ENCODE results near the gene SUGCT.

SUGCT gene

DNA sequence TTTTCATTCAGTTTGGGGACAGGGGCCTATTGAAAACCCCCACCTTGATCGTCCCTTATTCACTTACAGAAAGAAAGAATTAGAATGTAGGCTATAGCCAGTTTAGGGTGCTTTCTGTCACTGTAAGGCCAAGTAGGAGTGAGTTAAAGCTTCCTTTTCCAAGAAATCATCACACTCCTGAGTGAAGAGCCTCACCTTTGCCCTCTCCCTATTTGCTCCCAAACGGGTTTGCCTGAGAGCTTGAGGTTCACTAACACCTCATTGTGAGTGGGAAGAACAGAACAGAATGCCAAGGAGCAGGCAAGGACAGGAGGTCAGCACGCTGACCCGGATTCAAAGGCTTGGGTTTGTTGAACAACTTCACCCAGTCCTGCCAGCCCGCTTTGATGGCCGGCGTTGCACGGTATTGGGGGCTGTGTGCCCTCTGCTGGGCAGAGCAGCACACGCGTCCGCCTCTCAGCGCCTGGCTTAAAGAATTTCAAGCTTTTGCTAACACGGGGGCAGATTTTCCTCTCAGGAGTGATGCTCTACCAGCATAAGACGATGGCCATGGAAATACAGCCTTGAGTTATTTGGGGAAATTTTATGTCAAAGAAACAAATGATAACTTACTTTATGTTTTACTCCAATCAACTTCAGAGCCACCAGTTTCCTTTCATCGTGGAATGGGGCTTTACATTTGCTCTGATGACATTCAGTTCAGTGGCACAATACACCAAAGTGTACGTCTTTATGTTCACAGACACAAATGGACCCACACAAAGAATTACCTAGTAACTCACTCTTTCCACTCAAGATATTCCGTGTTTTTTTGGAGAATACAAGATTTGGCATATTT, 470.0 kb downstream of the SUGCT start:
- in situ Hi-C loops (cut with HindIII; ENCODE audit: low sequenced_read_pairs), result no loop called here
- peak; percentile 27 for DNase-seq (ENCODE audit: low read depth)
- TF ChIP-seq, protein P1, sequence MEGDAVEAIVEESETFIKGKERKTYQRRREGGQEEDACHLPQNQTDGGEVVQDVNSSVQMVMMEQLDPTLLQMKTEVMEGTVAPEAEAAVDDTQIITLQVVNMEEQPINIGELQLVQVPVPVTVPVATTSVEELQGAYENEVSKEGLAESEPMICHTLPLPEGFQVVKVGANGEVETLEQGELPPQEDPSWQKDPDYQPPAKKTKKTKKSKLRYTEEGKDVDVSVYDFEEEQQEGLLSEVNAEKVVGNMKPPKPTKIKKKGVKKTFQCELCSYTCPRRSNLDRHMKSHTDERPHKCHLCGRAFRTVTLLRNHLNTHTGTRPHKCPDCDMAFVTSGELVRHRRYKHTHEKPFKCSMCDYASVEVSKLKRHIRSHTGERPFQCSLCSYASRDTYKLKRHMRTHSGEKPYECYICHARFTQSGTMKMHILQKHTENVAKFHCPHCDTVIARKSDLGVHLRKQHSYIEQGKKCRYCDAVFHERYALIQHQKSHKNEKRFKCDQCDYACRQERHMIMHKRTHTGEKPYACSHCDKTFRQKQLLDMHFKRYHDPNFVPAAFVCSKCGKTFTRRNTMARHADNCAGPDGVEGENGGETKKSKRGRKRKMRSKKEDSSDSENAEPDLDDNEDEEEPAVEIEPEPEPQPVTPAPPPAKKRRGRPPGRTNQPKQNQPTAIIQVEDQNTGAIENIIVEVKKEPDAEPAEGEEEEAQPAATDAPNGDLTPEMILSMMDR (IDR thresholded peaks at IDR 0.05; ENCODE audit: low read depth, low read length, missing control alignments), result peak; percentile 91
- no peak overlapping the region for H3K4me3 ChIP-seq (ENCODE audit: low read depth, low read length)

DNA sequence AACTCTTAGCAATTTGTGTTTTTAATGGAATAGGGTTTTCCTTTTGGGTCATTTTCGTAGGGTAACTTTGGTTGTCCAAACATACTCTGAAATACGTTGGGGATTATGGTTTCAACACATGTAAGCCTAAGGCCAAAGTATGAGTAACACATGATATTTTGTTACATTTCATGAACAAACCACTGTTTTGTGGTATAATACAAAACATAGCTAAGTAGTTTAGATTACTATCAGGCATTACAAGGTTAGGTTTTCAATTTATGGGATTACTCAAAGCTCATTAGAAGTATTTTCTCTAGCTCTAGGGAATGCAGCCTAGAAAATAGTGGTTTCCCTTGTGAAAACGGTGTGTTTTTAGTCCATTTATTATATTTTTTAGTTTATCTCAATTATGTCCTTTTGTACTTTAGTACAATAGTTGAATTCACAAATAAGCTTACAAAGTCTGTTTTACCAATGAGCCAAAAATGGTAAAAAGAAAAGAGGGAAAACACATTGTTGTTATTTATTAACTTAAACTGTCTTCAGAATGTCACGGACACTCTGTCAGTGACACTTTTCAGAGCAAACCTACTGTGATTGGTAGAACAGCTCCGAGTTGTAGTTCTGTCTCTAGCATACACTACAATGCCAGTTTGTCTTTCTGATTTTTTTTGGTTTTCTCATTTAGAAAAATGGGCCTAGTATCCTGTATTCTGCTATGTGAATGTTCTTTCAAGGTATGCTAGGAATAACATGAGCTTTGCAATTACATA, 473.7 kb downstream of the SUGCT start:
- TF ChIP-seq, protein P1 (IDR thresholded peaks at IDR 0.05; ENCODE audit: low read depth, low read length, missing control alignments), result no peak
- H3K4me3 ChIP-seq (ENCODE audit: low read depth, low read length), result no peak overlapping the region
- in situ Hi-C loops (cut with HindIII; ENCODE audit: low sequenced_read_pairs), result no loop called here
- no peak for DNase-seq (ENCODE audit: low read depth)

DNA sequence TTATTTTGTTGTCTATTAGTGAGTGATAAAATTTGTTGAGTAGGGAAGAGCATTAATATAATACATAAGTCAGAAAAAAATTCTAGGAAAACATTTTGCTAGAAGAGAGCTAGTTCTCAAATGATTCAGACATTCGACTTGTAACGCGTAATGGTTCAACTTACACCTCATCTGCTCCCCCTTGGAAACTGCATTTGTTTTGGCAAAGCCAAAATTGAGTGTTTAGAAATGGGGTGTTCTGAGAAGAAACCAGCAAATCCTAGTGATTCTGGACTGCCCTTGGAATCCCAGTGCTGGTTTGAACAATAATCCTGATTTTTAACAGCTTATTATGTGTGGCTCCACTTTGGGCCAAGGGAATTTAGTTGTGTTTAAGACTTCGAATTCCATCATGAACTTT, 475.7 kb downstream of the SUGCT start:
- DNase-seq (ENCODE audit: low read depth), result no peak
- in situ Hi-C loops (cut with HindIII; ENCODE audit: low sequenced_read_pairs), result no loop called here
- H3K4me3 ChIP-seq (ENCODE audit: low read depth, low read length), result no peak overlapping the region
- TF ChIP-seq, protein P1 (IDR thresholded peaks at IDR 0.05; ENCODE audit: low read depth, low read length, missing control alignments), result no peak

DNA sequence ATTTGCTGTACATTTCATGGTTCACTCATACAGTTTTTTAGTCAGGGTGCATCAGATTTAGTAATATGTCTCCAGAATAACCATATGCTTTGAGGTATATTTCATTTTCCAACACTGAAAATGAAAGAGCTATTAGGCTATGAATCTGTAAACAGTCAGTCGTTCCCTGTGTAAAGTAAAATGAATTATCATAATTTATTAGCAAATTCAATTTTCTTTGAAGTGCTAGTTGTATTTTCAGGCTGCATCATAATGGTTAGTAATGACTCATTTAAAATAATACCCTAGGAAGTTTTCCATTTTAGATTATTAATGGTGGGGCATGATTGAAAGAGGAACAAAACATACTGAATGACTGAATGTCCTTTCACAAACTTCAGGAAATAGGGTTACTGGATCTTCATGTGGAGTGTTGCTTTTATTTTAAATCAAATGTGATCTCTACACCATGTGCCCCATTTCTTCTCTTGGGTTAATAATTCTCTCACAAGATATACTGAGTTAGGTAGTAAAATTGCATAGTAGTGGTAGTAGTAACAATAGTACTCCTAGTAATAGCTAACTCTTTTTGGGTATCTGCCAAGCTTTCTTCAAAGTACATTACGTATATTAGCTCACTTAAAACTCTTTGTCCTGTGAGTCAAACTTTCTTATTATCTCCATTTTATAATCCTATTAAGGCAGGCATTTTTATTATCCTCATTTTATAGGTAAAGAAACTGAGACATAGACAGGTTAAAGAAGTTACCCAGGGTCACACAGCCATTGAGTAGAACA, 476.5 kb downstream of the SUGCT start:
- in situ Hi-C loops (cut with HindIII; ENCODE audit: low sequenced_read_pairs), result no loop called here
- no peak for DNase-seq (ENCODE audit: low read depth)

DNA sequence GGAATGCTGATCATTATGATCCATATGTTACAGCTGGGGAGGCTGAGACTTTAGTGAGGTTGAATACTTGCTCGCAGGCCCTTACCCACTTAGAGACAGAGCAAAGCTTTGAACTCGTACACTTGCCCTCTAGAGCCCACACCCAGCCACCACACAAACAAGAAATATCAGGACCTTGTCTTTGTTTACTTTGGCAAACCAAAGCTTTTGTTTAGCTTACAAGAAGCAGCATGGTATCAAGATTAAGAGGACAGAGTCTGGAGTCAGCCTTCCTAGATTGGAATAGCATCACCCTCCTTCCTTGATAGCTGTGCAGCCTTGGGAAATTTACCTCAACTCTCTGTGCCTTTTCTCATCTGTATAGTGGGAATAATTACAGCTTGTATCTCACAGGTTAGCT, 477.5 kb downstream of the SUGCT start:
- H3K4me3 ChIP-seq (ENCODE audit: low read depth, low read length), result no peak overlapping the region
- TF ChIP-seq, protein P1 (IDR thresholded peaks at IDR 0.05; ENCODE audit: low read depth, low read length, missing control alignments), result no peak
- no peak for DNase-seq (ENCODE audit: low read depth)
- in situ Hi-C loops (cut with HindIII; ENCODE audit: low sequenced_read_pairs), result no loop called here

More for the DNA sequence above, 476.5 kb downstream of the SUGCT start:
- TF ChIP-seq, protein P1 (IDR thresholded peaks at IDR 0.05; ENCODE audit: low read depth, low read length, missing control alignments), result no peak
- no peak overlapping the region for H3K4me3 ChIP-seq (ENCODE audit: low read depth, low read length)

DNA sequence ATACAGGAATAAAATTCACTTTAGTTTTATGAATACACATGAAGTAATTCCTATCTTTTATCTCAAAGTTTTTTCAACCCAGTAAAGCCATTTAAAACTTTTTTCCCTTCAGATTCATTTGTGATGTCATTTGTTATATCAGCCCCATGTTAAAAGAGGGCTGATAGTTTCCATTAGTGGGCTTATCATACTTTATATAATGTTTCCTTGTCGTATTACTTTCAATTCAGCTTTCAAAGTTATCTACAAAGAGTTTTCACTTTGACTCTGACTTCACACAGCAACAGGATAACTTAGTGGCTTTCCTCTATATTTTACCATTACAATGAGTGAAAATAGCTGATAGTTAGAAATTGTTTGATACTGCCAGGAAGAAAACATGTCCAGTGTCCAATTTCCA, 484.8 kb downstream of the SUGCT start:
- DNase-seq (ENCODE audit: low read depth), result no peak
- in situ Hi-C loops (cut with HindIII; ENCODE audit: low sequenced_read_pairs), result no loop called here
- no peak overlapping the region for H3K4me3 ChIP-seq (ENCODE audit: low read depth, low read length)
- TF ChIP-seq, protein P1 (IDR thresholded peaks at IDR 0.05; ENCODE audit: low read depth, low read length, missing control alignments), result no peak

Data from astrocyte of the cerebellum (primary cell).